ENCODE measurements around the gene PLEKHM3.

The PLEKHM3 gene, protein sequence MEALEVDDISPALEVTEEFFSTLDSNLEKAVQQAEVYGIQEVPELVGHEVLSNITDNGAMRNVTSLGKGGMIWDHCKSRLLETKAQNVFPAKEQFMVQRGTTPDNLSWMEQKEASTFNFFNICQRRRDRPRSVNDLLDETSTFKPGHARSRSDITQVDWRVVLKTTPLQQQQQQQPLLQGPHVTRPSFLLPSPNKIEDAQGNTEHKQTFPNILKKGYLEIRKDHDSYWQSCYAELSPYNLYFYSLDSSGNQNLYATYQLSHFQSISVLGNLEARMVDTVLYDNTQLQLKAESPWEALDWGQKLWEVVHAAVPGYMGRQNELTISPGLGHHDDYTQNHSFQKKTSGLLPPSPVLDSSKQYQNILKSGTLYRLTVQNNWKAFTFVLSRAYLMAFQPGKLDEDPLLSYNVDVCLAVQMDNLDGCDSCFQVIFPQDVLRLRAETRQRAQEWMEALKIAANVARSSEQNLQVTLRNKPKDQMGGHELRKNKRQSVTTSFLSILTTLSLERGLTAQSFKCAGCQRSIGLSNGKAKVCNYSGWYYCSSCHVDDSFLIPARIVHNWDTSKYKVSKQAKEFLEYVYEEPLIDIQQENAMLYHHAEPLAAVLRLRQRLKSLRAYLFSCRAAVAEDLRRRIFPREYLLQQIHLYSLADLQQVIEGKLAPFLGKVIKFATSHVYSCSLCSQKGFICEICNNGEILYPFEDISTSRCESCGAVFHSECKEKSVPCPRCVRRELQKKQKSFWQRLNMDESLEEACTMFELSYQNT
- 13.9 to 54.4 (median 20.8) reads per million in 9 experiments for total RNA-seq

DNA sequence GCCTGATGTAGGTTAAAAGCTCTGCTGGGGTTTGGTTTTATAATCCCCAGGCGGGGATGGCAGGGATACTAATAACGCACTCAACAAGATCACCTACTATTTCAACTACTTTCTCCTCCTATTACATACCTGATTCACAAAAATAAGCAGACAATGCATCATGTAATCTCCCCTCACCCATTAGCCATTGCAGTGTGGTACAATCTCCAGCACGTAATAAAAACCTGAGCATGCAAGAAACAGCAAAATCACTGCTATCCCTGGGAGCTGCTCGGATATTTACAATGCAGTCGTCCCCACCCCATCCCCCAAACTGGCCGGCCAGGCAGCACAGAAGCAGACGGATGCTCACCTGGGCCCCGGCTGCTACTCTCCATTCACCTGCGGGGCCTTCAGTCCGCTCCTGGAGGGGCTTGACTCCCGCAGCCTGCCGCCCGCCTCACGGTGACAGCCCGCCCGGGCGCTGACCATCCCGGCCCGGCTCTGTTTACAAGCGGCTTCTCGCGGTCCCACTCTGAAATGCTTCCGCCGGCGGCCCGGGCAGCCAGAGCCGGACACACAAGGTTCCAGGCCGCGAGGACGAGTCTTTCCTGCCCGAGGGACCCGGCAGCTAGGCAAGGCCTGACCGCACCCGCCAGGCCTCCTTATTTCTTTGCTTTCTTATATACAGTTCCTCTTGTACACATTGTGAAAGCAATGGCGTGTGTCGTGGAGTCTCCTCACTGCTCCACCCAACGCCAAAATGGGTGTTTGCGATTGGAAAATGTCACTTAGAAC lies at the start of gene PLEKHM3:
Gene PLEKHM3, minus strand, starts transcription at position 491 of the 777 bp plus-strand sequence. CDS start 23,888 bp downstream, outside the sequence.
- DNase-seq (peak; percentile 62 to 75 (median 69)), ATAC-seq (replicated peaks) (peak; percentile 86)
- Mint-ChIP-seq H3K4me3 (peak within 1 kb of the TSS; percentile 91 to 93), H3K4me1 (ENCODE audit: low read depth in 2 of 2) (peaks cover 18 to 20% of the 10 kb centered on the region in 2 donors), H3K36me3 (ENCODE audit: insufficient read depth) (peaks cover 4% of the 10 kb centered on the region), H3K27ac (peak within 1 kb of the TSS; percentile 95 to 96), H3K27me3 (no peaks in the 10 kb centered on the region), H3K9me3 (no peaks in the 10 kb centered on the region)

DNA sequence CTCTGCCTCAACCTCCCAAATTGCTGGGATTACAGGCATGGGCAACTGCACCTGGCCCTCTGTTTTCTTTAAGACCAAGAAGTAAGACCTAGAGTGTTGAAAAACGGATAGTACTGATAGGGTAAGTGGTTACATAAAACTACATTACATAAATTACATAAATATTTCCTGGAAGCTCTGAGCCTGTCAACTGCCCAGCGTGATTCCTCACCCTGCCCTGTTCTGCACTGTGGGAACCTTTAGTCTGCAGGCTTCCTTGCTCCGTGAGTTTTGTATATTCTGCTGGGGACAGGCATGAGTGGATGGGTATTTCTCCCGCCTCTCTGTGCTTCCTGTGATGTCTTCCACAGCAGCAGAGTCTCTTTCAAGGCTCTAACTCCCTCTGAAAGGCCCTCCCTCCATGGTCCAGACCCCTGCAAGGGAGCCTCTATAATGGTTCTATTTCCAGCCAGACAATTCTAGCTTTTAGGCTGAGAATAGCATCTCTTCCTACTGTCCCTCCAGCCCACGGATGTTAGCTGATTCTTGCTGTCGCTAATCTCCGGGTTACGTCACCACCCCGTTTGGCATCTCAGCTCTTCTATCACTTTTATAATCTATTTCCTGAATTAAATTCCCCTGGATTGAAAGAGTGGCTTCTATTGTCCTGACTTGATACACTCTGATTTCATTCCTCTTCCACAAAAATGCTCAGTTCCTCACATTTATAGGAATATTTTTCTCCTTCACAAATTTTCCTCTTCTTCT lies 49.5 kb upstream of the PLEKHM3 start:
- Mint-ChIP-seq H3K4me3 (no peak overlapping the region), H3K9me3 (no peaks in the 10 kb centered on the region), H3K4me1 (ENCODE audit: low read depth in 2 of 2) (no peaks in the 10 kb centered on the region), H3K36me3 (ENCODE audit: insufficient read depth) (peaks cover 4% of the 10 kb centered on the region), H3K27ac (no peak overlapping the region), H3K27me3 (peaks cover 56 to 58% of the 10 kb centered on the region in 2 donors)
- ATAC-seq (replicated peaks) = no peak
- DNase-seq = no peak

DNA sequence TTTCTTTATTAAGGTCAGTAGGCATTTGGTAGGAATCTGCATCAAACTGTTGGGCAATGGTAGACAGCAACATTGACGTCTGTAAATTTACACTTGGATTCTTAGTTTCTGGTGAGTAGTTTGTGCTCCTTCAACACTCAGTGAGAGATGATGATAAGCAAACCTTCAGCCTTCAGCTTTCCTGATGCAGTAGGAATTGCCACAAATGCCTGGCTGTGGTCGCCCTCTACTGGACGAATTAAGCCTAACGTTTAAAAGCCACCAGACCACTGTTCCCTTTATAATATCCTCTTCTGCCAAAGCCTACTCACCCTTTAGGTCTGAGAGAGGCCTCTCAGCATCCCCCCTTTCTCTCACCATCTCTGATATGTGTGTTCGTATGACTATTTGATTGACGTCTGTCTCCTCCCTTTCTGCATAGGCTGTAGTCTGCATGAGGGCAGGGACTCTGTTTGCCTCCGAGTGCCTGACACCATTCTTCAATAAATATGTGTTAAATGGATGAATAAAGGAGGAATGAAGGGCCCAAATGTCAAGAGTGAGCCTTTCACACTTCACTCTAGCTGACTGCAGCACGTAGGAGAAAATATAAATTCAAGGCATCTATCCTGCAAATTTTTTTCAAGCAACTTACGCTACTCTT lies 47.0 kb upstream of the PLEKHM3 start:
- H3K36me3 Mint-ChIP-seq (ENCODE audit: insufficient read depth) = peaks cover 4% of the 10 kb centered on the region
- no peaks in the 10 kb centered on the region for H3K9me3 Mint-ChIP-seq
- H3K4me1 Mint-ChIP-seq (ENCODE audit: low read depth in 2 of 2) = no peaks in the 10 kb centered on the region
- no peak overlapping the region for H3K4me3 Mint-ChIP-seq
- DNase-seq (peak; percentile 43 to 59 (median 45)), ATAC-seq (replicated peaks) (peak; percentile 67)
- no peak overlapping the region for H3K27ac Mint-ChIP-seq
- peaks cover 32 to 34% of the 10 kb centered on the region in 2 donors for H3K27me3 Mint-ChIP-seq

DNA sequence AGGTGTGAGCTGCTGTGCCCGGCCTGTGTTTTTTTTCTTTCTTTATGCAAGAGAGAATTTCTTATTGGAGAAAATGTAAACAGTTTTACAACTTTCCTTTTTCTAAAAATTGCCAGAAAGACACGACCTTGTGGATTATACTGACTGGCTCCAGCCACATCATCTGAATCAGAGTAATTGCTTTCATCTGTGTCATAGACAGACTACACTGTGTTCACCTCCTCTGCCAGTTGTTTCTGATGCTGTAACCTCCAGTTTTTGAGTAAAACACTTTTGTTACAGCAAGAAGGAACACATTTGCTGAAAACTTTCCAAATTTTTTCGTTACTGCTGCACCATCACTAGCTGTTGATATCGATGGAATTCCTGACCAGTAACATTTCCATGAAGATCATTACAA lies 43.9 kb upstream of the PLEKHM3 start:
- Mint-ChIP-seq H3K27ac (no peak overlapping the region), H3K9me3 (no peaks in the 10 kb centered on the region), H3K4me3 (no peak overlapping the region), H3K27me3 (peaks cover 5 to 7% of the 10 kb centered on the region in 2 donors), H3K4me1 (ENCODE audit: low read depth in 2 of 2) (no peaks in the 10 kb centered on the region), H3K36me3 (ENCODE audit: insufficient read depth) (peaks cover 4% of the 10 kb centered on the region)
- DNase-seq (no peak), ATAC-seq (replicated peaks) (no peak)

DNA sequence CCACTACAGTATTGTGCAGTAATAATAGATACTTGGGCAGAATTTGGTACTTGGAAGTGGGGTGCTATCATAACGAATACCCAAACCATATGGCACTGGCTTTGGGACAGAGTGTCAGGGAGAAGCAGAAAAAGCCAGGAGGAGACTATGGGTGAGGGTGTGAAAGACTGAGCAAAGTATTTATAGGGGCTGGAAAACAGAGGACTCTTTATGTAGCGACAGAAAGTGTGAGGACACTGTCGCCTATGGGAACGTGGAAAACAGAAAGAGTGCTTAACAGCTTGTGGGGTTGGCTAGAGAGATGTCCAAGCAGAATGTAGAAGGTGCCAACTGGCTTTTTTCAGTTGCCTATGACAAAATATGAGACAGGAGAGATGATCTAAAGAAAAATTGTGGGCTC lies 40.7 kb upstream of the PLEKHM3 start:
- DNase-seq = no peak
- peaks cover 2% of the 10 kb centered on the region for H3K36me3 Mint-ChIP-seq (ENCODE audit: insufficient read depth)
- no peaks in the 10 kb centered on the region for H3K9me3 Mint-ChIP-seq
- no peaks in the 10 kb centered on the region for H3K4me1 Mint-ChIP-seq (ENCODE audit: low read depth in 2 of 2)
- H3K4me3 Mint-ChIP-seq = no peak overlapping the region
- no peak for ATAC-seq (replicated peaks)
- H3K27ac Mint-ChIP-seq = no peak overlapping the region
- peaks cover 4 to 9% of the 10 kb centered on the region in 2 donors for H3K27me3 Mint-ChIP-seq

DNA sequence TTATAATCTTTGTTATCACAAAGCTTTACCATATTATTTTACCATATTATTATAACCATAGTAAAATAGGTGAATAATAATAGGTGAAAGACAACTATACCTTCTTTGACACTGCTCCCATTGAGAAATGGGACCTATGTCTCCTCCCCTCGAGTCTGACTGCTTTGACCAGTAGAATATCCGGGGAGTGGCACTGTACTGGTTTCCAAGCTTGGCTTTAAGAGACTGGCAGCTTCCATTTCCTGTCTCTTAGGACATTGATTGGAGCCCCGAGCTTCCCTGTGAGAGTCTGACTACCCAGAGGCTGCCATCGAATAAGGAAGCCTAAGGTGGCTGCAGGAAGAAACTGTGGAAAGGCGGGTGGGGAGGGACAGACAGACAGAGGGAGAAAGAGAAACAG lies 40.1 kb upstream of the PLEKHM3 start:
- Mint-ChIP-seq H3K4me1 (ENCODE audit: low read depth in 2 of 2) (no peaks in the 10 kb centered on the region), H3K4me3 (no peak overlapping the region), H3K9me3 (no peaks in the 10 kb centered on the region), H3K36me3 (ENCODE audit: insufficient read depth) (peaks cover 2% of the 10 kb centered on the region), H3K27me3 (peaks cover 7 to 13% of the 10 kb centered on the region in 2 donors), H3K27ac (no peak overlapping the region)
- DNase-seq (no peak), ATAC-seq (replicated peaks) (no peak)

DNA sequence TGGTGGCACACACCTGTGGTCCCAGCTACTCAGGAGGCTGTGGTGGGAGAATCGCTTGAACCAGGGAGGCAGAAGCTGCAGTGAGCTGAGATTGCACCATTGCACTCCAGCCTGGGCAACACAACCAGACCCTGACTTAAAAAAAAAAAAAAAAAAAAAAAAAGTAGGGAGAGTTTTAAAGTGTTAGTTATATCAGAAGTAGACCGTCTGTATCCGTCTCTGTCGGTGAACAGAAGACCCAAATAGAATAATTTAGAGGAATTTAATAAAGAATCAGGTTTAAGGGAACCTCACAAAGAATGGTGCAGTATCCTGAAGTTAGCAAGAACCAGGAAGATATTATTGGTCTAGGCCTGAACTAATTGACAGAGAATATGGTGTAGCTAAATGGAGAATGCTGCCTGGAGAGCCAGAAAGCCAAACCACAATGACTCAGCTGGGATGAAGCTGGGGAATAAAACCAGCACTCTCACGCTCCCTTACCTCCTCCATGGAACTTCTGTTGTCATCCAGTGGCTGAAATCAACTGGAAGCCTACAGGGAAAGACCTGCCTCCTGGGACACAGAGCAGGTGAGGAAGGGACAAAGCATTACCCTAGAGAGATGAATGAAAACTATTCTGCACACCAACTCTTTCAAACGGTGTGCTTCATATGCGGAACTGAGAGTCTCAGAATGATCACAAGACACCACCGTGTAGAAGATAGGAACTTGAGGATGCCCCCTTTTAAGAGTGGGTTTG lies 39.1 kb upstream of the PLEKHM3 start:
- H3K4me3 Mint-ChIP-seq = no peak overlapping the region
- no peak for ATAC-seq (replicated peaks)
- DNase-seq = no peak
- no peaks in the 10 kb centered on the region for H3K4me1 Mint-ChIP-seq (ENCODE audit: low read depth in 2 of 2)
- H3K36me3 Mint-ChIP-seq (ENCODE audit: insufficient read depth) = peaks cover 2% of the 10 kb centered on the region
- no peak overlapping the region for H3K27ac Mint-ChIP-seq
- H3K27me3 Mint-ChIP-seq = peaks cover 7 to 13% of the 10 kb centered on the region in 2 donors
- no peaks in the 10 kb centered on the region for H3K9me3 Mint-ChIP-seq

DNA sequence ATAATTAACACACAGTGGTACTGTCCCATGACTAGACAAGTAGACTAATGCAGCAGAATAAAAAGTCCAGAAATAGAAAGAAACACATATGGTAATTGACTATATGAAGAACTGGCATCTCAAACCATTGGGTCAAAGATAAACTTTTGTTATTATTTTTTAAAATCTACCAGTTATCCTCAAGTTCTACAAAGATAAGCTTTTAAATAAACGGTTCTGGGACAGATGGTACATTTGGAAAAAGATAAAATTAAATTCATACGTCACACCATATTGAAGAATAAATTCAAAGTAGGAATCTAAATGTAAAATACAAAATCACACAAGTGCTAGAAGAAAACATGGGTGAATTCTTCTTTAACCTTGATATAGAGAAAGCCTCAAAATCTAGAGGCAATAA lies 37.6 kb upstream of the PLEKHM3 start:
- Mint-ChIP-seq H3K4me1 (ENCODE audit: low read depth in 2 of 2) (no peaks in the 10 kb centered on the region), H3K4me3 (no peak overlapping the region), H3K27ac (no peak overlapping the region), H3K36me3 (ENCODE audit: insufficient read depth) (peaks cover 2% of the 10 kb centered on the region), H3K9me3 (no peaks in the 10 kb centered on the region), H3K27me3 (peaks cover 8 to 13% of the 10 kb centered on the region in 2 donors)
- no peak for DNase-seq
- no peak for ATAC-seq (replicated peaks)

DNA sequence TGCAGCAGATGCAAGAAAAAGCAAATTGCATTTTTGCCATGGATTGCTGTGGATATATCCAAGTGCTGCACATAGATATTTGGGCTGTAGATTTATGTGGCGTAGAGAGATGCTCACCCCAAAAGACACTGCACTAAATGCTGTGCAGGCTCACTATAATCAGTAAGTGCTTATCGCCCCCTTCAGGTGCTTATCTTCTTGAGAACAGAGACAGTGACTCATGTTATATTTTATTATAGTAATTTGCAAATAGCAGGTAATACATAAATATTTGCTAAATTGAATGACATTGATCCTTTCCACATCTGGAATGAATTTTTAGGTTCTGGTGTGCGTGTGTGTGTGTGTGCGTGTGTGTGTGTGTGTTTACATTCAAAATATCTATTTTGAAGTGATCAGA lies 36.8 kb upstream of the PLEKHM3 start:
- no peak for ATAC-seq (replicated peaks)
- H3K4me1 Mint-ChIP-seq (ENCODE audit: low read depth in 2 of 2) = no peaks in the 10 kb centered on the region
- DNase-seq = peak in 1 of 3 experiments; percentile 9
- no peaks in the 10 kb centered on the region for H3K9me3 Mint-ChIP-seq
- H3K27ac Mint-ChIP-seq = no peak overlapping the region
- H3K27me3 Mint-ChIP-seq = peaks cover 17 to 20% of the 10 kb centered on the region in 2 donors
- H3K4me3 Mint-ChIP-seq = no peak overlapping the region
- H3K36me3 Mint-ChIP-seq (ENCODE audit: insufficient read depth) = peaks cover 2% of the 10 kb centered on the region

DNA sequence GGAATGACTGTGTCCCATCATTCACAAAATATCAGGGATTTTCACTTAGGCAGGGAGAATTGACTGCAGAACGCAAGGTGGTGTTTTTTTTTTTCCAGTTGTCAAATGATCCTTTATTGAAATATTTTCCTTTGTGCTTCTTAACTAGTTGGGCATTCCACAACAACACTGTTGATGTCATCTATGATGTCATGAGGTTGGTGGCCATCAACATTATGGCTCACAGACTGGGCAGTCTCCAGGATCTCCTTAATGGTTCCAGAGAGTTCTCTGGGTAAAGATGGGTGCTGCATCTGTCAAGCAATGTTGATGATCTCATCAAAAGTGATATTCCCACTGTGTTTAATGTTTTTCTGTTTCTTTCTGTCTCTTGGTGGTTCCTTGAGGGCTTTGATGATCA lies 31.8 kb upstream of the PLEKHM3 start:
- no peaks in the 10 kb centered on the region for H3K9me3 Mint-ChIP-seq
- no peaks in the 10 kb centered on the region for H3K4me1 Mint-ChIP-seq (ENCODE audit: low read depth in 2 of 2)
- no peak for ATAC-seq (replicated peaks)
- peaks cover 2% of the 10 kb centered on the region for H3K36me3 Mint-ChIP-seq (ENCODE audit: insufficient read depth)
- no peak overlapping the region for H3K27ac Mint-ChIP-seq
- H3K27me3 Mint-ChIP-seq = peaks cover 21 to 29% of the 10 kb centered on the region in 2 donors
- DNase-seq = no peak
- no peak overlapping the region for H3K4me3 Mint-ChIP-seq

DNA sequence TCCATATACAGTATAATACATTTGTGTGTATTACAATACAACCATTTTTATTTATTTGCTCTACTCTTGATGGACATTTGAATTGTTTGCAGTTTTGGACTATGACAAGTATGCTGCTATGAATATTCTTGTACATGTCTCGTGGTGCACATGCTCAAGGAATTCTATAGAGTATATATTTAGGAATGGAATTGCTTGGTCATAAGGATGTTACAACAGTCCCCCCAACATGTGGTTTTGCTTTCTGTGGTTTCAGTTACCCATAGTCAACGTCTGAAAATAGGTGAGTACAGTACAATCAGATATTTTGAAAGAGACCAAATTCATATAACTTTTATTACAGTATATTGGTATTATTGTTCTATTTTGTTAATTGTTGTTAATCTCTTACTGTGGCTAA lies 24.1 kb upstream of the PLEKHM3 start:
- no peak overlapping the region for H3K27ac Mint-ChIP-seq
- H3K4me3 Mint-ChIP-seq = no peak overlapping the region
- H3K4me1 Mint-ChIP-seq (ENCODE audit: low read depth in 2 of 2) = no peaks in the 10 kb centered on the region
- no peaks in the 10 kb centered on the region for H3K9me3 Mint-ChIP-seq
- DNase-seq (no peak), ATAC-seq (replicated peaks) (no peak)
- peaks cover 33 to 46% of the 10 kb centered on the region in 2 donors for H3K27me3 Mint-ChIP-seq
- no peaks in the 10 kb centered on the region for H3K36me3 Mint-ChIP-seq (ENCODE audit: insufficient read depth)

DNA sequence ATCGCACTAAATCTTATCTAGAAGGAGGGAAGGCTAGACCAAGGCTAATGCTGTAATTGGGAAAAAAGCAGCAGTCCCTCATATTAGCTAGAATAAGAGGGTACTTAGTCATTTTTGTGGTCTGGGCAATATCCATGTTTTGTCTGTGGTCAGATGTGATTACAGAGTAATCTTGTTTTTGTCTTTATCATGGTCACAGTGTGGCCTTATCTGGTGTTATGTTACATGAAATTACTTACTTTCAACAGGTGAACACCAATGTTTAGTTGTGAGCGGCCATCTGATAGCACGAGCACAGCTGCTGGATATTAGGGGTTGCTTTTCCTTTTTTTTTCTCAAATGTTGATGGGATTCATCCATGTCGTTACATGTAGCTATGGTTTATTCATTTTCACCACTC lies 23.7 kb upstream of the PLEKHM3 start:
- ATAC-seq (replicated peaks) (no peak), DNase-seq (no peak)
- H3K27me3 Mint-ChIP-seq = peaks cover 33 to 46% of the 10 kb centered on the region in 2 donors
- no peak overlapping the region for H3K27ac Mint-ChIP-seq
- no peaks in the 10 kb centered on the region for H3K9me3 Mint-ChIP-seq
- H3K4me3 Mint-ChIP-seq = no peak overlapping the region
- no peaks in the 10 kb centered on the region for H3K4me1 Mint-ChIP-seq (ENCODE audit: low read depth in 2 of 2)
- no peaks in the 10 kb centered on the region for H3K36me3 Mint-ChIP-seq (ENCODE audit: insufficient read depth)
